Pancreas (tissue), 10 donors: ENCODE measurements around the gene ZDHHC13. TPM values are rescaled to one million over a fixed set of nuclear protein-coding genes. Genes with fewer than 3 reads are reported as not detected.
A peak's percentile ranks its signal among the peaks of the same experiment; 100 is the strongest.

Source experiments
- ATAC-seq, 4 donors: fragments of 200-7000 bp; cut with Tn5 transposase; one replicate each; pipeline versions ENCODE4 v1.8.0 to v1.9.1; 2020; ENCODE audit warnings: mild to moderate bottlenecking in 4 of 4, moderate library complexity in 4 of 4
- DNase-seq, 6 donors: peaks; one replicate each; pipeline ENCODE4 v3.0.0-alpha.2; 2020
- FAIRE-seq: peaks from 2 replicates; lab custom pipeline; 2012; peaks lifted over from hg19 to GRCh38; lab: Jason Lieb, UNC
- H3K27ac ChIP-seq, 4 donors: fragments of 200-600 bp; sonication (generic); 1 replicate in 3 of 4; 2 replicates in 1 of 4; pipeline versions ENCODE4 v1.5.0 to v1.8.0; 2020
- H3K27me3 ChIP-seq, 4 donors: fragments of 200-600 bp; one replicate each; pipeline ENCODE4 v1.8.0; 2021
- H3K36me3 ChIP-seq, 3 donors: fragments of 200-600 bp; sonication (generic) in 1 of 3; one replicate each; pipeline versions ENCODE4 v1.5.0 to v1.8.0; 2020 to 2021
- H3K4me1 ChIP-seq, 3 donors: fragments of 200-600 bp; one replicate each; pipeline ENCODE4 v1.8.0; 2021
- H3K4me3 ChIP-seq, 4 donors: fragments of 200-600 bp; sonication (generic) in 2 of 4; one replicate each; pipeline versions ENCODE4 v1.5.0 to v1.8.0; 2020 to 2021
- H3K9me3 ChIP-seq, 4 donors: fragments of 200-600 bp; one replicate each; pipeline ENCODE4 v1.8.0; 2021
- WGBS, 2 donors: extraction: QIAGEN DNeasy Blood & Tissue Kit; methylation state at CpG; one replicate each; pipeline ENCODE4 v1.1.7; 2013; 5-methylcytosine and 5-hydroxymethylcytosine counted together
- intact Hi-C, 3 donors: fragments of 100-400 bp; cut with DNase I; formaldehyde crosslinking; loops; one replicate each; pipeline versions ENCODE4 v1.11.1 to v1.14.2; 2022
- polyA plus RNA-seq, 2 donors: library from polyadenylated mRNA; stranded (reverse); fragments of 200-250 nt; gene quantifications; one replicate each; pipeline ENCODE4 v1.2.3, GENCODE V29; 2013
- total RNA-seq, 6 donors: library from RNA; stranded (reverse); fragmentation: NEBNext Ultra II Directional in 4 of 6; extraction: Animal tissue kit (Norgen Biotek cat#: 25700) in 4 of 6; gene quantifications; one replicate each; pipeline versions ENCODE4 v1.2.1 to v1.2.4, GENCODE V29; 2021 to 2023
- TF ChIP-seq, protein P1 (sequence below), 4 donors: fragments of 200-600 bp; sonication (generic) in 3 of 4; IDR thresholded peaks; one replicate each; pipeline versions ENCODE4 v1.5.0 to v1.8.0; 2021; ENCODE audit warnings: antibody characterized with exemption in 4 of 4
- donor health status: healthy with polysubstance abuse.
- donor health status: DM: no; HTN: no; CAD: no; lungs with moderate emphysema.
- donor health status: DM: no; HTN: no; CAD: no.
- donor health status: control.
- donor health status: control.
- donor health status: Bipolar disorder and iron deficiency.
- donor health status: DM: yes; HTN: yes; CAD: no.
- donor health status: DM: no; HTN: no; CAD: no.
- donor health status: DM: no; HTN: no; CAD: no.
- donor health status: DM: yes; HTN: yes; CAD: no.

The ZDHHC13 gene, protein sequence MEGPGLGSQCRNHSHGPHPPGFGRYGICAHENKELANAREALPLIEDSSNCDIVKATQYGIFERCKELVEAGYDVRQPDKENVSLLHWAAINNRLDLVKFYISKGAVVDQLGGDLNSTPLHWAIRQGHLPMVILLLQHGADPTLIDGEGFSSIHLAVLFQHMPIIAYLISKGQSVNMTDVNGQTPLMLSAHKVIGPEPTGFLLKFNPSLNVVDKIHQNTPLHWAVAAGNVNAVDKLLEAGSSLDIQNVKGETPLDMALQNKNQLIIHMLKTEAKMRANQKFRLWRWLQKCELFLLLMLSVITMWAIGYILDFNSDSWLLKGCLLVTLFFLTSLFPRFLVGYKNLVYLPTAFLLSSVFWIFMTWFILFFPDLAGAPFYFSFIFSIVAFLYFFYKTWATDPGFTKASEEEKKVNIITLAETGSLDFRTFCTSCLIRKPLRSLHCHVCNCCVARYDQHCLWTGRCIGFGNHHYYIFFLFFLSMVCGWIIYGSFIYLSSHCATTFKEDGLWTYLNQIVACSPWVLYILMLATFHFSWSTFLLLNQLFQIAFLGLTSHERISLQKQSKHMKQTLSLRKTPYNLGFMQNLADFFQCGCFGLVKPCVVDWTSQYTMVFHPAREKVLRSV
- total RNA-seq (10 to 100 TPM in 1 of 6 donors, 1 to 10 TPM in 5; 4.5 to 11.2 (median 6.9) TPM), polyA plus RNA-seq (10 to 100 TPM in 1 of 2 donors, 1 to 10 TPM in 1; 7.1 to 11.5 TPM)

DNA sequence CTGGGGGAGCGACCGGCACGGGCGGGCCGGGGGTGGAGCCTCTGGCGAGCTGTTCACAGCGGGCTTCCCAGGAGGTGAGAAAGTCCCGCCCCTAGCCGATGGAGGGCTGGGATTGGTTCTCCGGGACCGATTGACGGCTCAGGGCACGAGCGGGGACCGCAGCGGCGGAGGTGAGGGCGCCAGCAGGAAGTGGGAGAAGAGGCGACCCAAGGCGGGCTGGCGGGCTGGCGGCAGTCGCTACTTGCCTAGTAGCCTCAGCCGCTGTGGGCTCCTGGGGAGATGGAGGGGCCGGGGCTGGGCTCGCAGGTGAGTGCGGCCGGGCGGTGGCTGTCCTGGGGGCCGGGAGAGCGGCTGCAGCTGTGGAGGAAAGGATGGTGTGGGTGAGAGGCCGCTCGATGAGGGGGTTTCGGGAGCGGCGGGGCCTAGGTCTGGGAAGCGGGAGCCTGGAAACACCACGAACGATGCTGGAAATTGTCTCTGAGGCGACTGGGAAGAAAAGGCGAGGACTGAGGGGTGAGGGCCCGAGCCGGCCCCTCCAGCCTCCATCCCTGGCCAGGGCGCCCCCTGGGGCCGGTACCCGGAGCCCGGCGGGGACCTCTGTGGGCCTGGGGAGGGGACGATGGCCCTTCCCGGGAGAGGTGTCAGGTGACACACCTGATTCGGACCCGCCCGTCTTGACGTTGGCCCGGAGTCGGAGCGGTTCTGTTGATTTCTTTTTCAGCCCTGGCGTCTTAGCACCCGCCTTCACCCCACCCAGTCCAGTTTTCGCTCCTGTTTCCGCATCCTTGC, at the start of gene ZDHHC13:
TSS of gene ZDHHC13 (plus strand) at position 198 of the 789 bp plus-strand sequence. CDS start at position 280, 82 bp downstream.
- no peaks in the 10 kb centered on the region for H3K9me3 ChIP-seq
- H3K27ac ChIP-seq: peak within 1 kb of the TSS; percentile 19 to 83 (median 71)
- DNase-seq (peak; percentile 94 to 98 (median 95)), FAIRE-seq (no peak), ATAC-seq (peak; percentile 99 to 100 (median 100))
- H3K27me3 ChIP-seq: no peaks in the 10 kb centered on the region
- TF ChIP-seq, protein P1, sequence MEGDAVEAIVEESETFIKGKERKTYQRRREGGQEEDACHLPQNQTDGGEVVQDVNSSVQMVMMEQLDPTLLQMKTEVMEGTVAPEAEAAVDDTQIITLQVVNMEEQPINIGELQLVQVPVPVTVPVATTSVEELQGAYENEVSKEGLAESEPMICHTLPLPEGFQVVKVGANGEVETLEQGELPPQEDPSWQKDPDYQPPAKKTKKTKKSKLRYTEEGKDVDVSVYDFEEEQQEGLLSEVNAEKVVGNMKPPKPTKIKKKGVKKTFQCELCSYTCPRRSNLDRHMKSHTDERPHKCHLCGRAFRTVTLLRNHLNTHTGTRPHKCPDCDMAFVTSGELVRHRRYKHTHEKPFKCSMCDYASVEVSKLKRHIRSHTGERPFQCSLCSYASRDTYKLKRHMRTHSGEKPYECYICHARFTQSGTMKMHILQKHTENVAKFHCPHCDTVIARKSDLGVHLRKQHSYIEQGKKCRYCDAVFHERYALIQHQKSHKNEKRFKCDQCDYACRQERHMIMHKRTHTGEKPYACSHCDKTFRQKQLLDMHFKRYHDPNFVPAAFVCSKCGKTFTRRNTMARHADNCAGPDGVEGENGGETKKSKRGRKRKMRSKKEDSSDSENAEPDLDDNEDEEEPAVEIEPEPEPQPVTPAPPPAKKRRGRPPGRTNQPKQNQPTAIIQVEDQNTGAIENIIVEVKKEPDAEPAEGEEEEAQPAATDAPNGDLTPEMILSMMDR (IDR thresholded peaks at IDR 0.05): no peak
- no peaks in the 10 kb centered on the region for H3K36me3 ChIP-seq
- WGBS, 2 donors: 1% methylated on average over 56 to 61 of the region's 61 CpGs
- H3K4me3 ChIP-seq: peak within 1 kb of the TSS; percentile 56 to 94 (median 90)
- intact Hi-C loops: no loop called here
- H3K4me1 ChIP-seq: peaks cover 8 to 13% (median 12%) of the 10 kb centered on the region in 3 donors

DNA sequence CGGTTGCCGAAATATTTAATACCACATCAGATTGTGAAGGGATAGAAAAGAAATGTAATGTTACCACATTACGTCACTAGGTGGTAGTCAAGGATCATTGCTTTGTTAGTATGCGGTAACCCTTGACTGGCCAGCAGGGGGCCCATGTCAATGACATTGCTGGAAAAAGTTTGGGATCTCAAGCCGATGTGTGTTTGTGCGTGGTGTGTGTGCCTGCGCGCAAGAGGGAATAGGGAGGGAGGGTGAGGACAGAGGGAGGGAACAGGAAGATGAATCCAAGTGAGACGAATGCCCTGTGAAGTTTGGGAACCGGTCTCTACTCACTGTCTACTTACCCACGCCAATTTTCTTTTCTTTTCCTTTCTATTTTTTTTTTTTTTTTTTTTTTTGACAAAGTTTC, 45.7 kb upstream of the ZDHHC13 start:
- FAIRE-seq (peak; percentile 43), DNase-seq (peak; percentile 63 to 81 (median 78)), ATAC-seq (peak; percentile 81 to 98 (median 96))
- TF ChIP-seq, protein P1 (IDR thresholded peaks at IDR 0.05): peak; percentile 77 to 96 (median 90)
- H3K4me1 ChIP-seq: peaks cover 0 to 7% (median 5%) of the 10 kb centered on the region in 3 donors
- H3K4me3 ChIP-seq: no peak overlapping the region
- H3K36me3 ChIP-seq: no peaks in the 10 kb centered on the region
- H3K27me3 ChIP-seq: no peaks in the 10 kb centered on the region
- no peak overlapping the region for H3K27ac ChIP-seq
- 2% methylated on average over 11 of the region's 11 CpGs for WGBS, 2 donors
- intact Hi-C loops: loop anchor here in 2 of 3 donors (5.0 to 10.0 kb wide), 4 partner anchors 174 to 486 kb away; partner anchors contain the start of gene E2F8 (in 1 of the 2)
- no peaks in the 10 kb centered on the region for H3K9me3 ChIP-seq

DNA sequence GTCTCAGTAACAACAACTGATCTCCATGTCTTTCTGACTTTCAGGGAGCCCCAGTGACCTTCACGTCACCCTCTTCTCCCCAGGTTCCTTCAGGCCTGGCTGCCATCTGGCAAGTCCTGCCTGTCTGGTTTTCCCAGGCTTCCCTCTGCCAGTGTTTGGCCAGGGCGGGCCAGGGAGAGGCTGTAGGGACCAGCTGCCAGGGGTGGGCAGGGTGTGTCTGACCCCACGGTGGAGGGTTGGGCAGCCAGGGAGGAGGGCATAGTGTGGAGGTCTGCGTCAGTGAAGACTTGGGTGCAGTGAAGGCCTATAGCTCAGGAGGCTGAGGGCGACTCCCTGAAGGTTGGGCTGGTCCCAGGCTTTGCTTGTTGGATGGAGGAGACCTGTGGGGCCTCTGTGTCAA, 44.5 kb upstream of the ZDHHC13 start:
- Histone ChIP-seq H3K27me3 (no peaks in the 10 kb centered on the region), H3K4me1 (peaks cover 0 to 13% (median 5%) of the 10 kb centered on the region in 3 donors), H3K27ac (no peak overlapping the region), H3K9me3 (no peaks in the 10 kb centered on the region), H3K4me3 (no peak overlapping the region), H3K36me3 (no peaks in the 10 kb centered on the region)
- DNase-seq (peak in 3 of 6 donors; percentile 37 to 69 (median 59)), FAIRE-seq (no peak), ATAC-seq (peak in 2 of 4 donors; percentile 18 to 28)
- WGBS, 2 donors: 59 to 63% methylated on average over 5 of the region's 5 CpGs
- TF ChIP-seq, protein P1 (IDR thresholded peaks at IDR 0.05): no peak
- intact Hi-C loops: loop anchor here in 2 of 3 donors (2.0 to 10.0 kb wide), 5 partner anchors 172 to 485 kb away; partner anchors contain the start of gene E2F8 (in 1 of the 2)

DNA sequence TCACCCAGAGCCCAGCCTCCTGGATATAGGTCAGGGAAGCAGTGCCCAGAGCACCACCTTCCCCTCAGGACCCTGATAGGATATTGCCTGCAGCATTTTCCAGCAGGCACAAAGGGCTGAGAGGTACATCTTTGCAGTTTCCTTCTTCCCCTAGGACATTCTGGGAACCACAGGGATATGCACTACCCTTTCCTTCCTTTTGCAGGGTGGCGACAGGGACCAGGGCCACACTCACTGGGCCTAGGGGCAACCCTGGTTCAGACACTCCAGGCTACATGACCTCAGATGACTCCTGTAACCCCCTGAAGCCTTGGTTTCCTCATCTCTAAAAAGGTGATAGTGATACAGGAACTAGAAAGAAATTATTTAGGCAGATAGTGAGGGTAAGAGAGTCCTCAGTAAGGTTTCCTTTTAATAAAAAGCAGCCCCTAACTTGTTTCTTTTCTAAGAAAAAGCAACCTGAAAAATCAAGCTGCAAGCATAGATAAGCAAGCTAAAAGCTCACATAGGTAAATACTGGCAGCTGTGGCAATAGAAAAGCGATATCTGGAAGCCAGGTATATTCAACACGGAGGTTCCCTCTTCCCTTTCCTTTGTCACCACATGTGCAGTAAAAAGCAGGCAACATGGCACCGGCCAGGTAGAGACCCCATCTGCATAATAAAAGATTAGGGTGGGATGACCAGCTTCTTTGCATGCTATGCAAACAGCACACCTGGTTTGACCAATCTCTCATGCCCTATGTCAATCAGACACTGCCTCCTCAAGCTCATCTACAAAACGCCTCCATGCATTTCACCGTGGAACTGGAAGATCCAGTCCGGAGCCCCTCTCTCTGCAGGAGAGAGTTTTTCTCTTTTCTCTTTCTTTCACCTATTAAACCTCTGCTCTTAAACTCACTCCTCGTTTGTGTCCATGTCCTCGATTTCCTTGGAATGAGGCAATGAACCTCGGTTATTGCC, 43.2 kb upstream of the ZDHHC13 start:
- no peaks in the 10 kb centered on the region for H3K36me3 ChIP-seq
- H3K4me1 ChIP-seq: peaks cover 0 to 14% (median 5%) of the 10 kb centered on the region in 3 donors
- TF ChIP-seq, protein P1 (IDR thresholded peaks at IDR 0.05): no peak
- ATAC-seq (peak in 1 of 4 donors; percentile 23), DNase-seq (no peak), FAIRE-seq (no peak)
- intact Hi-C loops: loop anchor here in 2 of 3 donors (2.0 to 10.0 kb wide), 5 partner anchors 171 to 484 kb away; partner anchors contain the start of gene E2F8 (in 1 of the 2)
- no peaks in the 10 kb centered on the region for H3K27me3 ChIP-seq
- WGBS, 2 donors: 39 to 48% methylated on average over 10 of the region's 10 CpGs
- no peaks in the 10 kb centered on the region for H3K9me3 ChIP-seq
- no peak overlapping the region for H3K27ac ChIP-seq
- H3K4me3 ChIP-seq: no peak overlapping the region
